ENCODE data around the gene SLC8A1.

Gene SLC8A1

GRCh38 chr2:40201425-40201824 is 250.5 kb downstream of the SLC8A1 start:
- FAIRE-seq = no peak
- no peak for DNase-seq (ENCODE audit: insufficient read length, low spot score)
- TF ChIP-seq POLR2A (IDR thresholded peaks at IDR 0.05; ENCODE audit: low read depth, low read length) = no peak

- TF ChIP-seq POLR2A (IDR thresholded peaks at IDR 0.05; ENCODE audit: low read depth, low read length) = no peak
- DNase-seq (ENCODE audit: insufficient read length, low spot score) (no peak), FAIRE-seq (peak; percentile 6)
Observed at GRCh38 chr2:40200366-40200915, 251.4 kb downstream of the SLC8A1 start.

- DNase-seq (ENCODE audit: insufficient read length, low spot score) = no peak
- TF ChIP-seq POLR2A (IDR thresholded peaks at IDR 0.05; ENCODE audit: low read depth, low read length) = no peak
- FAIRE-seq = no peak
Observed at GRCh38 chr2:40199771-40200170, 252.1 kb downstream of the SLC8A1 start.

GRCh38 chr2:40197121-40197520 is 254.8 kb downstream of the SLC8A1 start:
- no peak for DNase-seq (ENCODE audit: insufficient read length, low spot score)
- no peak for FAIRE-seq
- no peak for TF ChIP-seq POLR2A (IDR thresholded peaks at IDR 0.05; ENCODE audit: low read depth, low read length)

- FAIRE-seq = no peak
- no peak for DNase-seq (ENCODE audit: insufficient read length, low spot score)
Observed at GRCh38 chr2:40193670-40194026, 258.2 kb downstream of the SLC8A1 start.

GRCh38 chr2:40192864-40193669 is 258.8 kb downstream of the SLC8A1 start:
- no peak for TF ChIP-seq POLR2A (IDR thresholded peaks at IDR 0.05; ENCODE audit: low read depth, low read length)
- no peak for DNase-seq (ENCODE audit: insufficient read length, low spot score)
- FAIRE-seq = no peak

More at GRCh38 chr2:40193670-40194026, 258.2 kb downstream of the SLC8A1 start:
- no peak for TF ChIP-seq POLR2A (IDR thresholded peaks at IDR 0.05; ENCODE audit: low read depth, low read length)

- no peak for FAIRE-seq
- TF ChIP-seq POLR2A (IDR thresholded peaks at IDR 0.05; ENCODE audit: low read depth, low read length) = no peak
- no peak for DNase-seq (ENCODE audit: insufficient read length, low spot score)
Observed at GRCh38 chr2:40190457-40190856, 261.4 kb downstream of the SLC8A1 start.

- TF ChIP-seq POLR2A (IDR thresholded peaks at IDR 0.05; ENCODE audit: low read depth, low read length) = no peak
- FAIRE-seq (no peak), DNase-seq (ENCODE audit: insufficient read length, low spot score) (no peak)
Observed at GRCh38 chr2:40189881-40190280, 262.0 kb downstream of the SLC8A1 start.

- no peak for FAIRE-seq
- DNase-seq (ENCODE audit: insufficient read length, low spot score) = no peak
- TF ChIP-seq POLR2A (IDR thresholded peaks at IDR 0.05; ENCODE audit: low read depth, low read length) = no peak
Observed at GRCh38 chr2:40187054-40187453, 264.8 kb downstream of the SLC8A1 start.

- TF ChIP-seq POLR2A (IDR thresholded peaks at IDR 0.05; ENCODE audit: low read depth, low read length) = no peak
- DNase-seq (ENCODE audit: insufficient read length, low spot score) (no peak), FAIRE-seq (no peak)
Observed at GRCh38 chr2:40184551-40184950, 267.3 kb downstream of the SLC8A1 start.

- DNase-seq (ENCODE audit: insufficient read length, low spot score) = no peak
- no peak for TF ChIP-seq POLR2A (IDR thresholded peaks at IDR 0.05; ENCODE audit: low read depth, low read length)
- FAIRE-seq = peak; percentile 15
Observed at GRCh38 chr2:40181855-40182254, 270.0 kb downstream of the SLC8A1 start.

DNA sequence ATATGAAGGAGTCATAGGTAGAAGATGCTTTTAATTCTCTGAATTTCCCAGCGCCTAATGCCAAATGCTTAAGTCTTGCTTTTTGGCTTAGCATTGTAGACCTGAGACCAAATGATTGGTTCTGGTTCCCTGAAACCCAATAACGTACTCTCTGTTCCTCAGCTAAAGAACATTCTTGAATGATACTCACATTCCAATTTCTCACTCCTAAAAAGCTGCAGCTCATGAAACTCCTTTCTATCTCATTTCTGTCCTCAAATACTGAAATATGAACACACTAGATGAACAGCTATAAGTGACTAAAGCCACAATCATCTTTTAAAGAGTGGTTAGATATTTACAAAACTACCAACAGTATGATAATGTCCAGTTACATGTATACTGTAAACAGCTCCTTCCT is 272.1 kb downstream of the SLC8A1 start:
- TF ChIP-seq POLR2A (IDR thresholded peaks at IDR 0.05; ENCODE audit: low read depth, low read length) = no peak
- FAIRE-seq (no peak), DNase-seq (ENCODE audit: insufficient read length, low spot score) (no peak)

DNA sequence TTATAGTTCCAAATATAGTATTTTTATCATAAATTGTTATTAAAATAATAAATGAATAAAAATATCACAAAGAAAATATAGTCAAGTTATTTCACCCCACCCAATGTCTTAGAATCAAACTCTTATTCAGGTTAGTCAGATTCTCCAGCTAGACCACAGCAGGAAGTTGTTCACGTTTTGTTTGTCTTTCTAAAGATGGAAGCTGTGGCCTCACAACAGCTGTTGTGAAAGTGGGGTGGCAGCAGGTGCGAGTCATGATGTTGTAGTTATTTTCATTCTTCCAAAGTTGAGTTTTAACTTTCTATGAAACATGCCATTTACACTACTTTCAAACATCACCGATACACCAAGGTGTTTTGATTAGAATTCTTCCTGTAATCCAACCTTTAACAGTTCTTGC is 272.9 kb downstream of the SLC8A1 start:
- DNase-seq (ENCODE audit: insufficient read length, low spot score) = no peak

GRCh38 chr2:40178171-40178778 is 273.6 kb downstream of the SLC8A1 start:
- DNase-seq (ENCODE audit: insufficient read length, low spot score) (no peak), FAIRE-seq (peak; percentile 45)
- TF ChIP-seq POLR2A (IDR thresholded peaks at IDR 0.05; ENCODE audit: low read depth, low read length) = no peak

More for the DNA sequence above, 272.9 kb downstream of the SLC8A1 start:
- peak; percentile 38 for FAIRE-seq
- no peak for TF ChIP-seq POLR2A (IDR thresholded peaks at IDR 0.05; ENCODE audit: low read depth, low read length)

DNA sequence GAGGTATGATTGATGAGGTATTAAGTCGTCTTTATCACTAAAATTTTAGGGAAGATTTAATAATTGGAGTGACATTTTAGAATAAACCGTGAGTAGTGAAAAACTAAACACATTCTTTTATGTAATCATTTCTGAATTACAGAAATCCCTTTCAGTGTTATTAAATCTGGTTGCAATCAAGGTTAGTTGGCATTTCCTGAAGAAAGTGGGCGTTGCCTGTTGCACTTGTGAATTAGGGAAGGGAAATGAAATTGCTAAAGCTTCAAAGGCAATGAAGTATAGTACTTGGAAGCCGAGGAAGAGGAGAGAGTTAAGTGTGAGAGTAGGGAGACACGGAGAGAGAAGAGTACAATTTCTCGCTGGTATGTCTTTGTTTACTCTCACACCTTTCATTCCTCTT is 274.5 kb downstream of the SLC8A1 start:
- FAIRE-seq = no peak

More for the DNA sequence above, 274.5 kb downstream of the SLC8A1 start:
- DNase-seq (ENCODE audit: insufficient read length, low spot score) = no peak
- no peak for TF ChIP-seq POLR2A (IDR thresholded peaks at IDR 0.05; ENCODE audit: low read depth, low read length)

All from H54 (cell line).